Stimulated activated CD4-positive, alpha-beta T cell treated with anti-CD3 and anti-CD28 coated beads, Interleukin-1b, Interleukin-23, amount 100 ng/mL, for 24 hours (primary cell): ENCODE data around the gene MRPS7.

Experiments
- DNase-seq, 4 experiments: peaks; one replicate each; pipeline ENCODE4 v3.0.0-alpha.2; 2020; ENCODE audit warnings: low read depth in 4 of 4, low spot score in 1 of 4

MRPS7 gene

GRCh38 chr17:75308732-75309629 lies 47.3 kb downstream of the MRPS7 start:
- DNase-seq: no peak

GRCh38 chr17:75313941-75314551 lies 52.4 kb downstream of the MRPS7 start:
- DNase-seq: no peak

- peak in 1 of 4 experiments; percentile 26 for DNase-seq
Measured at GRCh38 chr17:75315541-75316243, 54.0 kb downstream of the MRPS7 start.
